ENCODE measurements around the gene KCNK18.

Gene KCNK18

DNA sequence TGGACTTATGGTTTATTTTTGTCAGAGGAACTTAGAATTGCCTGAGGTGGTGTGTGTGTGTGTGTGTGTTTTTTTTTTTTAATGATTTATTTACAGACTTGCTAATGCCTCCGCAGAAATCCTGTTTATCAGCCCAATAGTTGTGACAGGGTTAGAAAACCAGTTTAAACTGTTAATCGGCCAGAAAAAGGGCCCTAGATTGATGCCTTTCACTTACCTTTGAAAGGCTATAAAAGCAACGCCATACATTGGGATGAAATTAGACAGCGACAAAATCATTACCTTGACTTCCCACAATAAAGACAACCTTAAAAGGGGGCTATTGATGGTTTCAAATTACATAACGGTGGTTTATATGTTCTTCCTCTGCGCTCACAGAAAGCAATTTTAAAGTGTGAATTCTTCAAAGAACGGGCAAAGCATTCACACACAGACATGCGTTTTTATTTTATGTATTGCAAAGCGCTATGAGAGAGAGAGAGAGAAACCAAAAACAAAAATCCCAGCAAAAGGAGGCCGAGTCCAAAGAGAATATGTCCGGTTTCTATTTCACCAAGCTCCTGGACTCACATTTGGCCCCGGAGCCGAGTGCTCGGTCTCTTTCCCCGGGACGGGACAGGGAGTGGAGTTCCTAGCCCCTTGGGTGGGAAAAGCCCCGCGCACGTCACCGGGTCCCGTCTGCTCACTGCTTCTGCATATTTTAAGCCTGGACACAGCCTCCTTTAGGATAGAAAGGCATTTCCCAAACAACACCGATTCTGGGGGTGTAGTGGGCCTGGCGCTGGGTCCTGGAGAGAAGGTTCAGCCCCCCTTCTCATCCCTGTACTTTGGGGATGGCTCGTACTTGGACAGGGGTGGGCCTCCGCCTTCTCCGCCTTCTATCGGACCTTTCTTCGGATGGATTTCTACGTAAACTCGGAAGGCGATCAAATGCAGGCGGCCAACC, 32.4 kb upstream of the KCNK18 start:
- Histone ChIP-seq H3K36me3 (ENCODE audit: insufficient read depth, low read length) (no peaks in the 10 kb centered on the region), H3K4me1 (ENCODE audit: control insufficient read depth, insufficient read depth, low read length) (peaks cover 9% of the 10 kb centered on the region), H3K9me3 (replicated peaks; ENCODE audit: low read length) (no peaks in the 10 kb centered on the region), H3K9ac (ENCODE audit: low read depth, low read length) (no peak overlapping the region), H3K27me3 (ENCODE audit: control insufficient read depth, insufficient read depth, low read length) (peaks cover 94% of the 10 kb centered on the region), H3K4me2 (ENCODE audit: low read length) (peak overlapping the region; percentile 60), H3K4me3 (ENCODE audit: low read length) (peak overlapping the region; percentile 26)

DNA sequence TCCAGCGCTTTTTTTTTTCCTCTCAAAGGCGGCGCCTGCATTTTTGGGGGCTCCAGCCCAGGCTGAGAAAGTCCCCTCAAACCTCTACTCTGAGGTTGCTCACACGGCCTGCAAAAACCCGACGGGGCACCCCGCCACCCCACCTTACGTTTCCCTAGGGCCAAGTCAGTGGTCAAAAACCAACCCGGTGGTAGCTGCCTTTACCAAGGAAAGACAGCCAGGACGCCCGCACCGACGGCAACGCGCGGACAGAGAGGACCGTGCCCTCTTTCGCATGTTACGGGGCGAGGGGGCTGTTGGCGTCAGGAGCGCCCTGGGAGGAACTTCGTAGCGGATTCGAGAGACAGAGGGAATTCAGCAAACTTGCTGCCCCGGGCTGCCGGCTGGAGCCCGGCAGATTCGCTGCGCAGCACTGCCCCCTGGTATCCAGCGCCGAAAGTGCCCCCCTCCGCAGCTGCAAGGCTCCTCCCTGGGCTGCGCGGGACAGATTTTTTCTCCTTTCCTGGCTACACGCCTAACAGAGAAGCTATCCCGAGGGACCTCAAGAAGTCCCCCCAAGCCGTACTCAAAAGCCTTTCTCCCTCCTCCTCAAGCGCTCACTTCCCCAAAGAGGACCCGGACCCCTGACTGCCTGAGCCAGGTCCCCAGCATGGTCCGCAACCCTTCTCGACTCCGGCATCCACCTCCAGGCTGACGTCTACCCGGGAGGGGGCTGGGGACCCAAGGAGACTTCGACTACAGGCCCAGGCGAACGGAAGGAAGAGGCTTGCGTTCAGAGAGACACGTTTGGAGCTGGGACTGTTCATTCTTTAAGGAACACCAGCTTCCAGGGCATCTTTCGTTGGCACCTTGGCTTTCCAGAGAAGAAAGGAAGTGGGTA, 31.5 kb upstream of the KCNK18 start:
- H3K4me1 ChIP-seq (ENCODE audit: control insufficient read depth, insufficient read depth, low read length), result peaks cover 9% of the 10 kb centered on the region

DNA sequence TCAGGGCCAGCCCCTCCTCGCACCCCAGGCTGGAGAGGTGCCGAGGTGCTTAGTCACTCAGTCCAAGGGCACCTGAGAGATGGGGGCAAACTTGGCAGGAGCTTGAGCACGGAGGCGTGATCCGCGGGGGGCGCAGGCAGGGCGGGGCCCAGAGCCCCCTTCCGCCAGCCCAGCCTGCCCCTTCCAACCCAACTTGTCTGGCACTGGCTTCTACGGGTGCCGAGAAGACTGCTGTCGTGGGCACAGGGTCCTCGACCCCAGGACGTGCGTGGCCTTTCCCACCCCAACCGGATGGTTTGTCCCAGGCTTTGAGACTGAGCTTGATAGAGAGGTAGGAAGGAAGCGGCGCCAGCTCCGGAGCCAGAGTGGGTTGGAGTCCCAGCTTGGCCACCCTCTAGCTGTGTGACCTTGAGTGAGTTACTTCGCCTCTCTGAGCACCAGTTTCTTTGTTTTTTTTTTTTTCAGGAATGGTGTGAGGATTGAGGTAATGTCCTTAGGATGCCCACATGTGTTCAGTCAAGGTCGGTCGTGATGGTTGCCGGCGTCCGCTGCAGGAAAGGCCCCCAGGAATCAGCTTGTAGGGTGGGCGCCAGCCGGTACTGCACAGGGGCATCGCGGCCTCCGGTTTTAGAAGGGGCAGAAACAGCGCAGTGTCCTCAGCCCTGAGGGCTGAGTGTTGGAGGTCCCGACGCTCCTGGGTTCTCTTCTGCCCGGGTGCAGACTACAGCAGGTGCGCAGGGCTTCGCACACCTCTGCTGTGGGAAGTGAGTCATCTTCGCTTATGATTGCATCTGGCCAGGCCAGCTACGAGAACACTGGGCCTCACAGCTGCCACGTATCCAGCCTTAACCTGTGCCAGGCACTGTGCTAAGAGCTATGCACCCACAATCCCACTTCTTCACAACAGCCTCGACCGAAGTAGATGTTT, 30.6 kb upstream of the KCNK18 start:
- peaks cover 9% of the 10 kb centered on the region for H3K4me1 ChIP-seq (ENCODE audit: control insufficient read depth, insufficient read depth, low read length)
- H3K9me3 ChIP-seq (replicated peaks; ENCODE audit: low read length), result no peaks in the 10 kb centered on the region
- no peaks in the 10 kb centered on the region for H3K36me3 ChIP-seq (ENCODE audit: insufficient read depth, low read length)
- H3K9ac ChIP-seq (ENCODE audit: low read depth, low read length), result no peak overlapping the region
- peaks cover 94% of the 10 kb centered on the region for H3K27me3 ChIP-seq (ENCODE audit: control insufficient read depth, insufficient read depth, low read length)
- peak overlapping the region; percentile 60 for H3K4me2 ChIP-seq (ENCODE audit: low read length)
- no peak overlapping the region for H3K4me3 ChIP-seq (ENCODE audit: low read length)

More for the DNA sequence above, 31.5 kb upstream of the KCNK18 start:
- Histone ChIP-seq H3K9ac (ENCODE audit: low read depth, low read length) (no peak overlapping the region), H3K36me3 (ENCODE audit: insufficient read depth, low read length) (no peaks in the 10 kb centered on the region), H3K9me3 (replicated peaks; ENCODE audit: low read length) (no peaks in the 10 kb centered on the region), H3K4me2 (ENCODE audit: low read length) (peak overlapping the region; percentile 60), H3K27me3 (ENCODE audit: control insufficient read depth, insufficient read depth, low read length) (peaks cover 95% of the 10 kb centered on the region), H3K4me3 (ENCODE audit: low read length) (peak overlapping the region; percentile 26)

DNA sequence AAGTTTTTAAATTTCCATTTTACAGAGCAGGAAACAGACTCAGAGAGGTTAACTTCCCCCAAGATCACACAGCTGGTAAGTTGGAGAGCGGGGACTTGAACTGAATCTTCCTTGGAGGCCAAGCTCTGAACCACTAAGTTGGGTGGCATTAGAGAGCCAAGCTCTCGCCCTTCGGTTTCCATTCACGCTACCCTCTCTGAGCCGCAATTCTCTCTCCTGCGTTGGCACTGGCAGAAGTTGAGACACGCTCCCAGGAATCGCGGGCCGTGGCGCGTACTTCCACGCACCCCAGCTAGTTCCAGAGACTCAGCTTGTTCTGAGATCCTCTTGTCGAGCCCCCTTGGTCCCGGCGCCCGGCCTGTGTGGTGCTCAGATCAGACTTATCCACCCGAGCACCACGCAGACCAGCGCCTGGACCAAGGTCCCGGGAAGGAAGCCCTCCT, 29.9 kb upstream of the KCNK18 start:
- Histone ChIP-seq H3K36me3 (ENCODE audit: insufficient read depth, low read length) (no peaks in the 10 kb centered on the region), H3K27me3 (ENCODE audit: control insufficient read depth, insufficient read depth, low read length) (peaks cover 94% of the 10 kb centered on the region), H3K4me2 (ENCODE audit: low read length) (no peak overlapping the region), H3K4me3 (ENCODE audit: low read length) (no peak overlapping the region), H3K9ac (ENCODE audit: low read depth, low read length) (no peak overlapping the region), H3K4me1 (ENCODE audit: control insufficient read depth, insufficient read depth, low read length) (peaks cover 9% of the 10 kb centered on the region), H3K9me3 (replicated peaks; ENCODE audit: low read length) (no peaks in the 10 kb centered on the region)

GRCh38 chr10:117167789-117168674, 29.3 kb upstream of the KCNK18 start:
- Histone ChIP-seq H3K9ac (ENCODE audit: low read depth, low read length) (no peak overlapping the region), H3K27me3 (ENCODE audit: control insufficient read depth, insufficient read depth, low read length) (peaks cover 95% of the 10 kb centered on the region), H3K4me3 (ENCODE audit: low read length) (peak overlapping the region; percentile 53), H3K36me3 (ENCODE audit: insufficient read depth, low read length) (no peaks in the 10 kb centered on the region), H3K4me2 (ENCODE audit: low read length) (peak overlapping the region; percentile 73), H3K9me3 (replicated peaks; ENCODE audit: low read length) (no peaks in the 10 kb centered on the region), H3K4me1 (ENCODE audit: control insufficient read depth, insufficient read depth, low read length) (peaks cover 9% of the 10 kb centered on the region)

DNA sequence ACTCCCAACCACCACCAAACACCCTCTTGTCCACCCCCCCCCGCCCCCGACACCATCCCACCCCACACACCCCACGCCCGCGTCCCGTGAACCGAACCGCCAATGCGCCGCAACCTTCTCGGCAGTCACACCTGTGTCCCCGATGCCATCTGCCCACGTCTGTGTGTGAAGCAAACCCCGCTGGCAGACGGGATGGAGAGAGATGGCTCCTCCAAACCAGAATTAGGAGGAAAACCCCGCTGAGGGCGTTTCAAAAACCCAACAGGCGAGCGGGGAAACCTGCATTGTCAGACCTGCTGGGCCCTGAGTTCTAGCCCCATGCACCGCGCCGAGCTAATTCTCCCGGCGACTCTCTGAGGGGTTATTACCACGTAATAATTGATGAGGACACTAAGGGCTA, 28.6 kb upstream of the KCNK18 start:
- peaks cover 95% of the 10 kb centered on the region for H3K27me3 ChIP-seq (ENCODE audit: control insufficient read depth, insufficient read depth, low read length)
- no peak overlapping the region for H3K9ac ChIP-seq (ENCODE audit: low read depth, low read length)
- no peaks in the 10 kb centered on the region for H3K9me3 ChIP-seq (replicated peaks; ENCODE audit: low read length)
- no peak overlapping the region for H3K4me2 ChIP-seq (ENCODE audit: low read length)
- no peaks in the 10 kb centered on the region for H3K36me3 ChIP-seq (ENCODE audit: insufficient read depth, low read length)
- H3K4me3 ChIP-seq (ENCODE audit: low read length), result no peak overlapping the region
- peaks cover 9% of the 10 kb centered on the region for H3K4me1 ChIP-seq (ENCODE audit: control insufficient read depth, insufficient read depth, low read length)

- no peak overlapping the region for H3K9ac ChIP-seq (ENCODE audit: low read depth, low read length)
- peaks cover 87% of the 10 kb centered on the region for H3K27me3 ChIP-seq (ENCODE audit: control insufficient read depth, insufficient read depth, low read length)
- H3K9me3 ChIP-seq (replicated peaks; ENCODE audit: low read length), result no peaks in the 10 kb centered on the region
- H3K36me3 ChIP-seq (ENCODE audit: insufficient read depth, low read length), result no peaks in the 10 kb centered on the region
- no peak overlapping the region for H3K4me3 ChIP-seq (ENCODE audit: low read length)
- H3K4me2 ChIP-seq (ENCODE audit: low read length), result no peak overlapping the region
- H3K4me1 ChIP-seq (ENCODE audit: control insufficient read depth, insufficient read depth, low read length), result peaks cover 9% of the 10 kb centered on the region
Measured at GRCh38 chr10:117169480-117169879, 27.8 kb upstream of the KCNK18 start.

- Histone ChIP-seq H3K9me3 (replicated peaks; ENCODE audit: low read length) (no peaks in the 10 kb centered on the region), H3K4me3 (ENCODE audit: low read length) (no peak overlapping the region), H3K4me1 (ENCODE audit: control insufficient read depth, insufficient read depth, low read length) (peaks cover 12% of the 10 kb centered on the region), H3K27me3 (ENCODE audit: control insufficient read depth, insufficient read depth, low read length) (peaks cover 80% of the 10 kb centered on the region), H3K4me2 (ENCODE audit: low read length) (no peak overlapping the region), H3K9ac (ENCODE audit: low read depth, low read length) (no peak overlapping the region), H3K36me3 (ENCODE audit: insufficient read depth, low read length) (no peaks in the 10 kb centered on the region)
Measured at GRCh38 chr10:117170244-117170643, 27.0 kb upstream of the KCNK18 start.

DNA sequence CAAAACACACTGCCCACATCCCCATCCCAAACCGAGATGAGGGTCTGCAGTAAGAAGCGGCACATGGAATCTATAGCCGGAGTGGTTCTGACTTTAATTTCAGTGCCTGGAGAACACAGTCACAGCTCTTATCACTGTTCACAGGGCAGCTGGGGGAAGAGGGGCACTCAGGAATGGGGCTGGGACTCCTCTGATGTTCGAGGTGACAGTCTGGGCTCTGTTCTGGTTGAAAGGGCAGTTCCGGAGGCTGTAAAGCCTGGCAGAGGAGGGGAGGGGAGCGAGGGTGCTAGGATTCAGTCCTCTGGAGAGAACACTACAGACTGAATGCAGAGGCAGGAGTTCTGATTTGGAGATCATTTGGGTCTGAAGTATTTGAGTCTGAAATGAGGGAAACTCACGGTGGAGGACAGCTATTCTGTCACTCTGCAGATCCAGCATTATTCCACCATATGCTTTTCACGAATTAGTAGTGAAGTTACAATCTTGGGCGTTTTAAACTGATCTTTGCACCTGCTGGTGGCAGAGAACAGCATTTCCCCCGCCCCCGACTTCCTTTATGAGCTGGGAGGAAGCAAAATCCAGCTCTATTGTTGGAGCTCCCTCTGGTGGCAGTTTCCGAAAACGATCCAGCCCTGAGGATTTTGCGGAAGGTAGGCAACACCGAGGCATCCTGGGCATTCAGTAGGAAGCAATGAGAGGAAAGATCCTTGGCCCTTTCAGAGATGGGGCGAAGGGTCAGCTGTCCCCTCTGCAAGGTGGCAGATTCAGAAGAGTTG, 22.7 kb upstream of the KCNK18 start:
- Histone ChIP-seq H3K4me1 (ENCODE audit: control insufficient read depth, insufficient read depth, low read length) (peaks cover 8% of the 10 kb centered on the region), H3K36me3 (ENCODE audit: insufficient read depth, low read length) (no peaks in the 10 kb centered on the region), H3K27me3 (ENCODE audit: control insufficient read depth, insufficient read depth, low read length) (peaks cover 41% of the 10 kb centered on the region)

More for the DNA sequence above, 22.7 kb upstream of the KCNK18 start:
- Histone ChIP-seq H3K4me3 (ENCODE audit: low read length) (peak overlapping the region; percentile 67), H3K9ac (ENCODE audit: low read depth, low read length) (no peak overlapping the region), H3K4me2 (ENCODE audit: low read length) (peak overlapping the region; percentile 89), H3K9me3 (replicated peaks; ENCODE audit: low read length) (no peaks in the 10 kb centered on the region)
